Natural killer cell (primary cell): ENCODE results near the gene ZC3H6. TPM values are rescaled to one million over a fixed set of nuclear protein-coding genes. Genes with fewer than 3 reads are reported as not detected.

Experiments
- ATAC-seq, 3 donors: fragments of 150-1000 bp in 2 of 3; fragments of 200-7000 bp in 1 of 3; cut with Tn5 transposase; 1 replicate in 1 of 3; 2 replicates in 2 of 3; pipeline ENCODE4 v1.10.0; 2021; ENCODE audit warnings: mild to moderate bottlenecking in 2 of 3, moderate library complexity in 2 of 3
- DNase-seq, 2 donors: peaks; one replicate each; pipeline versions ENCODE4 v3.0.0 to v3.0.0-alpha.2; 2013 to 2021; ENCODE audit warnings: mixed read lengths in 1 of 2
- H3K27ac ChIP-seq: one replicate; pipeline ENCODE4 v1.5.1; 2013; ENCODE audit warnings: mild to moderate bottlenecking, low read length
- H3K27me3 ChIP-seq: one replicate; pipeline ENCODE4 v1.6.1; 2013; ENCODE audit warnings: low read length; ENCODE audit not compliant: control insufficient read depth, insufficient read depth
- H3K36me3 ChIP-seq: one replicate; pipeline ENCODE4 v1.6.1; 2013; ENCODE audit warnings: low read length; ENCODE audit not compliant: control insufficient read depth, insufficient read depth
- H3K4me1 ChIP-seq: one replicate; pipeline ENCODE4 v1.6.1; 2013; ENCODE audit warnings: low read length; ENCODE audit not compliant: control insufficient read depth, insufficient read depth
- H3K4me3 ChIP-seq: one replicate; pipeline ENCODE4 v1.5.1; 2013; ENCODE audit warnings: low read length
- H3K9me3 ChIP-seq: one replicate; pipeline ENCODE4 v1.6.1; 2013; ENCODE audit warnings: low read length; ENCODE audit not compliant: control insufficient read depth, insufficient read depth
- H3K27ac Mint-ChIP-seq, 2 donors: one replicate each; pipeline ENCODE4 v1.8.0; 2022; ENCODE audit warnings: mild to moderate bottlenecking in 2 of 2, mixed read lengths in 2 of 2, moderate library complexity in 1 of 2
- H3K27me3 Mint-ChIP-seq, 2 donors: one replicate each; pipeline ENCODE4 v1.8.0; 2022; ENCODE audit warnings: low read depth in 2 of 2, mixed read lengths in 2 of 2
- H3K36me3 Mint-ChIP-seq: one replicate; pipeline ENCODE4 v1.8.0; 2022; ENCODE audit warnings: mixed read lengths
- H3K4me1 Mint-ChIP-seq, 2 donors: one replicate each; pipeline ENCODE4 v1.8.0; 2022; ENCODE audit warnings: mixed read lengths in 2 of 2
- H3K4me3 Mint-ChIP-seq: one replicate; pipeline ENCODE4 v1.8.0; 2022; ENCODE audit warnings: mild to moderate bottlenecking, moderate library complexity, mixed read lengths
- H3K9me3 Mint-ChIP-seq, 2 donors: one replicate each; pipeline ENCODE4 v1.8.0; 2022; ENCODE audit warnings: mixed read lengths in 2 of 2
- WGBS: methylation state at CpG from one replicate; pipeline ENCODE4 v1.1.7; 2013; ENCODE audit warnings: missing lambda C conversion rate; ENCODE audit not compliant: insufficient coverage; 5-methylcytosine and 5-hydroxymethylcytosine counted together
- intact Hi-C: fragments of 100-400 bp; cut with micrococcal nuclease; formaldehyde crosslinking; loops from one replicate; pipeline ENCODE4 v1.14.2; 2022
- total RNA-seq, 4 donors: library from RNA; stranded (reverse); fragments of 120-200 nt in 1 of 4; gene quantifications; one replicate each; pipeline versions ENCODE4 v1.2.3 to v1.2.4, GENCODE V29; 2013 to 2022
- TF ChIP-seq, protein P1 (sequence below): fragments of 200-600 bp; IDR thresholded peaks from one replicate; pipeline ENCODE4 v1.8.0; 2022; ENCODE audit warnings: antibody characterized with exemption

Gene ZC3H6
- total RNA-seq, 3 donors from 2014 or later (not counting 1 experiment from before 2014, with no cell fraction given): 13.1 to 17.3 (median 15.3) TPM

DNA sequence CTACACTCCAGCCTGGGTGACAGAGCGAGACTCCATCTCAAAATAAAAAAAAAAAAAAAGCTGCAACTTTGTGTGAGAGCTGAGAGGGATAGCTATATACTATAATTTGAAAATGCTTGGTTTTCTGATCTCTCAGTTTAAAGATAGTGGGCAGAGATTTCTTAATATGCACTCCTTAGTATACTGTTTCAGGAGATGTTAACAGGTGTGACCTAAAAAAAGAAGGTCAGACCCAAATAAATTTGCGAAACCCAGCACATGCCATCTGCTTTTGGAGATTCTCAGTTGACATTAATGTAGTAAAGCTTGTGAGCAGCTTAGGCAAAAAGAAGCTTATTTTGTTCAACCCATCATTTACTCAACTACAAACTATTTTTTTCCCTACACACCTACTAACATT, 37.4 kb downstream of the ZC3H6 start:
- no peaks in the 10 kb centered on the region for H3K27me3 ChIP-seq
- no peak overlapping the region for H3K27ac ChIP-seq
- H3K9me3 ChIP-seq: no peaks in the 10 kb centered on the region
- H3K36me3 ChIP-seq: peaks cover 28% of the 10 kb centered on the region
- 100% methylated on average over 2 of the region's 2 CpGs for WGBS
- H3K4me3 ChIP-seq: no peak overlapping the region
- peaks cover under 1% of the 10 kb centered on the region for H3K36me3 Mint-ChIP-seq
- no peak overlapping the region for H3K27ac Mint-ChIP-seq
- no peaks in the 10 kb centered on the region for H3K4me1 ChIP-seq
- intact Hi-C loops: no loop called here
- TF ChIP-seq, protein P1, sequence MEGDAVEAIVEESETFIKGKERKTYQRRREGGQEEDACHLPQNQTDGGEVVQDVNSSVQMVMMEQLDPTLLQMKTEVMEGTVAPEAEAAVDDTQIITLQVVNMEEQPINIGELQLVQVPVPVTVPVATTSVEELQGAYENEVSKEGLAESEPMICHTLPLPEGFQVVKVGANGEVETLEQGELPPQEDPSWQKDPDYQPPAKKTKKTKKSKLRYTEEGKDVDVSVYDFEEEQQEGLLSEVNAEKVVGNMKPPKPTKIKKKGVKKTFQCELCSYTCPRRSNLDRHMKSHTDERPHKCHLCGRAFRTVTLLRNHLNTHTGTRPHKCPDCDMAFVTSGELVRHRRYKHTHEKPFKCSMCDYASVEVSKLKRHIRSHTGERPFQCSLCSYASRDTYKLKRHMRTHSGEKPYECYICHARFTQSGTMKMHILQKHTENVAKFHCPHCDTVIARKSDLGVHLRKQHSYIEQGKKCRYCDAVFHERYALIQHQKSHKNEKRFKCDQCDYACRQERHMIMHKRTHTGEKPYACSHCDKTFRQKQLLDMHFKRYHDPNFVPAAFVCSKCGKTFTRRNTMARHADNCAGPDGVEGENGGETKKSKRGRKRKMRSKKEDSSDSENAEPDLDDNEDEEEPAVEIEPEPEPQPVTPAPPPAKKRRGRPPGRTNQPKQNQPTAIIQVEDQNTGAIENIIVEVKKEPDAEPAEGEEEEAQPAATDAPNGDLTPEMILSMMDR: no peak
- H3K27me3 Mint-ChIP-seq: no peaks in the 10 kb centered on the region
- H3K9me3 Mint-ChIP-seq: no peaks in the 10 kb centered on the region
- ATAC-seq: no peak
- no peak overlapping the region for H3K4me3 Mint-ChIP-seq
- DNase-seq: no peak
- H3K4me1 Mint-ChIP-seq: no peaks in the 10 kb centered on the region

DNA sequence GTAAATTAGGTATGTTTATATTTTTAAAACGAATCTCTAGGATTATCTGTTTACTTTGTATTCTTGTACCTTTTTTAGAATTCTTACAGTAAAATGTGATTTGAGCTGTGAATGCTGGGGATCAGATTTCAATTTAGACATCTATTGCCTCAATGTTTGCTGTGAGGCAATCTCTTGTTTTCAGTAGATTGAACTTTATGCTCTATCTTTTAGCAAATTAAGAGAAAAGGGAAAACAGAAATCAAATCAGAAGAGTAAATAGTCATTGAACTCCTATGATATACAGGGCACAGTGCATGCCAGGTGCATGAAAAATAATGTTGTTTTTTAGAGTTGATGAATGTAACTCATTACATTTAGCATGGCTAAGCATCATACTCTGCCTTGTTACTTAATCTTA, 39.5 kb downstream of the ZC3H6 start:
- H3K36me3 Mint-ChIP-seq: peaks cover 13% of the 10 kb centered on the region
- H3K27ac Mint-ChIP-seq: no peak overlapping the region

DNA sequence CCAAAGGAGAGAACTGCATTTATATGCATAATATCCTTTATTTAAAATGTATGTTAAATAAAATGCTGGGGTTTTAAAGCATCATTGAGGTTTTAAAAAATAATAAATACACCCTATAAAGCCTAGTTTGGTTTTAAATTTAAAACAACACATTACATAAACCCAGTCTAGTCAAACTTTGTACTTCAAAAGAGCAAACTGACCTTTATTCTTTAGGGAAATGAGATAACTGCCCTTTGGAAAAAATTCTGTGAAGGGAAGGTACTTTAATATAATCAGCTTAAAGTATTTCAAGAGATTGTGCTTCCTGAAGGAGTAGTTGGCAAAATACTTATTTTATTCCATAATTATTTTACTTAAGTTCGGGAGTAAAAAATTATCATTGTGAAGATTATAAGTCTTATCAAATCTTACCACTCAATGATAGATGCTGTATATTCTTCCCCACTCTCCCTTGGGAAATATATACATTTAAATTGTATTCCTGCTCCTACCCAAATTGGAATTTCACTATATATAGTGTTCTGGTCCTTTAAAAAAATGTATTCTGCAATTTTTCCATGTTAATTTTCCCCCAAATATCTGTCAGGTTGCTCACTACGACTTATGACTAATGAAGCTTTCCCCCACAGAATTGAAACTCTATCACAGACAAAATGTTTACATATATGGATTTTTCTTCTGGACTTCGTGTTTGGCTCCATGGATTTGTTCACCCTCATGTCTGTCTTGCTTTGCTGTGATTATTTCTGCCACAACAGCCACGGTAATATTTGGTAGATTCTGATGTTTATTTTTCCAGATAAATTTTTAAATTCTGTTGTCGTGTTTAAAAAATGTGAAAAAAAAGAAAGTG, 42.1 kb downstream of the ZC3H6 start:
- no peaks in the 10 kb centered on the region for H3K4me1 Mint-ChIP-seq
- no peaks in the 10 kb centered on the region for H3K27me3 ChIP-seq
- peaks cover 14% of the 10 kb centered on the region for H3K36me3 ChIP-seq
- no peak for ATAC-seq
- DNase-seq: no peak
- no peaks in the 10 kb centered on the region for H3K27me3 Mint-ChIP-seq
- H3K4me1 ChIP-seq: no peaks in the 10 kb centered on the region
- TF ChIP-seq, protein P1: no peak
- peaks cover 13% of the 10 kb centered on the region for H3K36me3 Mint-ChIP-seq
- H3K9me3 Mint-ChIP-seq: no peaks in the 10 kb centered on the region
- no peak overlapping the region for H3K27ac Mint-ChIP-seq
- intact Hi-C loops: no loop called here
- WGBS: 96% methylated on average over 4 of the region's 5 CpGs
- no peak overlapping the region for H3K4me3 ChIP-seq
- H3K27ac ChIP-seq: no peak overlapping the region
- H3K9me3 ChIP-seq: no peaks in the 10 kb centered on the region
- H3K4me3 Mint-ChIP-seq: no peak overlapping the region

More for the DNA sequence above, 39.5 kb downstream of the ZC3H6 start:
- H3K9me3 ChIP-seq: no peaks in the 10 kb centered on the region
- TF ChIP-seq, protein P1: no peak
- no peak overlapping the region for H3K27ac ChIP-seq
- no peaks in the 10 kb centered on the region for H3K27me3 ChIP-seq
- no peak for DNase-seq
- Mint-ChIP-seq H3K27me3 (no peaks in the 10 kb centered on the region), H3K4me3 (no peak overlapping the region), H3K4me1 (no peaks in the 10 kb centered on the region), H3K9me3 (no peaks in the 10 kb centered on the region)
- H3K4me1 ChIP-seq: no peaks in the 10 kb centered on the region
- H3K4me3 ChIP-seq: no peak overlapping the region
- H3K36me3 ChIP-seq: peaks cover 28% of the 10 kb centered on the region
- no peak for ATAC-seq
- intact Hi-C loops: no loop called here
- no CpG with 5 or more reads among the region's 1 CpG for WGBS
